ENCODE results near the gene ISG20. TPM values are rescaled to one million over a fixed set of nuclear protein-coding genes. Genes with fewer than 3 reads are reported as not detected.
A peak's percentile ranks its signal among the peaks of the same experiment; 100 is the strongest.

ISG20 gene
- total and polyA plus RNA-seq, 5 donors from 2014 or later: 257 to 832 (median 763) TPM

- H3K27me3 Mint-ChIP-seq: peaks cover 94% of the 10 kb centered on the region
- H3K27ac ChIP-seq (ENCODE audit: insufficient read depth, low read length, poor library complexity, severe bottlenecking): no peak overlapping the region
- peaks cover 17% of the 10 kb centered on the region for H3K4me1 ChIP-seq (ENCODE audit: control insufficient read depth, insufficient read depth, low read length, poor library complexity, severe bottlenecking)
- peak overlapping the region in 1 of 4 donors; percentile 71 for H3K4me3 Mint-ChIP-seq
- no peaks in the 10 kb centered on the region for H3K36me3 Mint-ChIP-seq
- H3K4me3 ChIP-seq (ENCODE audit: low read depth, low read length): no peak overlapping the region
- no peaks in the 10 kb centered on the region for H3K36me3 ChIP-seq (ENCODE audit: control insufficient read depth, insufficient read depth, low read length)
- H3K27ac Mint-ChIP-seq: no peak overlapping the region
- DNase-seq (no peak), ATAC-seq (ENCODE audit: low read depth in 2 of 2) (no peak)
- H3K27me3 ChIP-seq (ENCODE audit: control insufficient read depth, insufficient read depth, low read length): peaks cover 56% of the 10 kb centered on the region
- H3K4me1 Mint-ChIP-seq: peaks cover 0 to 32% (median 6%) of the 10 kb centered on the region in 4 donors
- H3K9me3 ChIP-seq (ENCODE audit: control insufficient read depth in 2 of 2, low read length in 2 of 2): no peaks in the 10 kb centered on the region
- H3K9me3 Mint-ChIP-seq: peaks cover 0 to 3% (median 0%) of the 10 kb centered on the region in 7 donors
These were observed 32.6 kb upstream of the ISG20 start for GRCh38 chr15:88606070-88606794.

GRCh38 chr15:88607951-88608350 lies 30.9 kb upstream of the ISG20 start:
- H3K4me3 ChIP-seq (ENCODE audit: low read depth, low read length): no peak overlapping the region
- DNase-seq (no peak), ATAC-seq (ENCODE audit: low read depth in 2 of 2) (no peak)
- Mint-ChIP-seq H3K4me3 (peak overlapping the region in 1 of 4 donors; percentile 38), H3K27ac (peak overlapping the region in 1 of 3 donors; percentile 14), H3K27me3 (peaks cover 89% of the 10 kb centered on the region), H3K4me1 (peaks cover 0 to 32% (median 3%) of the 10 kb centered on the region in 4 donors), H3K36me3 (no peaks in the 10 kb centered on the region), H3K9me3 (peaks cover 0 to 3% (median 0%) of the 10 kb centered on the region in 7 donors)
- H3K9me3 ChIP-seq (ENCODE audit: control insufficient read depth in 2 of 2, low read length in 2 of 2): no peaks in the 10 kb centered on the region
- peaks cover 53% of the 10 kb centered on the region for H3K27me3 ChIP-seq (ENCODE audit: control insufficient read depth, insufficient read depth, low read length)
- no peak overlapping the region for H3K27ac ChIP-seq (ENCODE audit: insufficient read depth, low read length, poor library complexity, severe bottlenecking)
- H3K36me3 ChIP-seq (ENCODE audit: control insufficient read depth, insufficient read depth, low read length): no peaks in the 10 kb centered on the region
- H3K4me1 ChIP-seq (ENCODE audit: control insufficient read depth, insufficient read depth, low read length, poor library complexity, severe bottlenecking): peaks cover 17% of the 10 kb centered on the region

- Histone ChIP-seq H3K27ac (ENCODE audit: insufficient read depth, low read length, poor library complexity, severe bottlenecking) (no peak overlapping the region), H3K9me3 (ENCODE audit: control insufficient read depth in 2 of 2, low read length in 2 of 2) (no peaks in the 10 kb centered on the region), H3K36me3 (ENCODE audit: control insufficient read depth, insufficient read depth, low read length) (no peaks in the 10 kb centered on the region), H3K4me1 (ENCODE audit: control insufficient read depth, insufficient read depth, low read length, poor library complexity, severe bottlenecking) (peaks cover 17% of the 10 kb centered on the region), H3K27me3 (ENCODE audit: control insufficient read depth, insufficient read depth, low read length) (peaks cover 47% of the 10 kb centered on the region), H3K4me3 (ENCODE audit: low read depth, low read length) (no peak overlapping the region)
- Mint-ChIP-seq H3K27me3 (peaks cover 82% of the 10 kb centered on the region), H3K27ac (no peak overlapping the region), H3K4me1 (peaks cover 0 to 32% (median 3%) of the 10 kb centered on the region in 4 donors), H3K9me3 (peaks cover 0 to 3% (median 0%) of the 10 kb centered on the region in 7 donors), H3K4me3 (no peak overlapping the region), H3K36me3 (no peaks in the 10 kb centered on the region)
- DNase-seq (no peak), ATAC-seq (ENCODE audit: low read depth in 2 of 2) (no peak)
These were observed 30.1 kb upstream of the ISG20 start for GRCh38 chr15:88608607-88609181.

GRCh38 chr15:88609344-88610090 lies 29.3 kb upstream of the ISG20 start:
- Mint-ChIP-seq H3K9me3 (peaks cover 0 to 3% (median 0%) of the 10 kb centered on the region in 7 donors), H3K27ac (no peak overlapping the region), H3K27me3 (peaks cover 73% of the 10 kb centered on the region), H3K36me3 (no peaks in the 10 kb centered on the region), H3K4me3 (no peak overlapping the region), H3K4me1 (peaks cover 0 to 24% (median 2%) of the 10 kb centered on the region in 4 donors)
- H3K9me3 ChIP-seq (ENCODE audit: control insufficient read depth in 2 of 2, low read length in 2 of 2): no peaks in the 10 kb centered on the region
- H3K36me3 ChIP-seq (ENCODE audit: control insufficient read depth, insufficient read depth, low read length): no peaks in the 10 kb centered on the region
- H3K4me1 ChIP-seq (ENCODE audit: control insufficient read depth, insufficient read depth, low read length, poor library complexity, severe bottlenecking): peaks cover 13% of the 10 kb centered on the region
- H3K27ac ChIP-seq (ENCODE audit: insufficient read depth, low read length, poor library complexity, severe bottlenecking): no peak overlapping the region
- DNase-seq (no peak), ATAC-seq (ENCODE audit: low read depth in 2 of 2) (no peak)
- peaks cover 43% of the 10 kb centered on the region for H3K27me3 ChIP-seq (ENCODE audit: control insufficient read depth, insufficient read depth, low read length)
- H3K4me3 ChIP-seq (ENCODE audit: low read depth, low read length): no peak overlapping the region

GRCh38 chr15:88610701-88611231 lies 28.1 kb upstream of the ISG20 start:
- H3K27me3 Mint-ChIP-seq: peaks cover 61% of the 10 kb centered on the region
- H3K9me3 Mint-ChIP-seq: peaks cover 0 to 3% (median 0%) of the 10 kb centered on the region in 7 donors
- Histone ChIP-seq H3K27me3 (ENCODE audit: control insufficient read depth, insufficient read depth, low read length) (peaks cover 39% of the 10 kb centered on the region), H3K36me3 (ENCODE audit: control insufficient read depth, insufficient read depth, low read length) (no peaks in the 10 kb centered on the region), H3K4me1 (ENCODE audit: control insufficient read depth, insufficient read depth, low read length, poor library complexity, severe bottlenecking) (peaks cover under 1% of the 10 kb centered on the region), H3K9me3 (ENCODE audit: control insufficient read depth in 2 of 2, low read length in 2 of 2) (no peaks in the 10 kb centered on the region), H3K27ac (ENCODE audit: insufficient read depth, low read length, poor library complexity, severe bottlenecking) (no peak overlapping the region), H3K4me3 (ENCODE audit: low read depth, low read length) (no peak overlapping the region)
- no peaks in the 10 kb centered on the region for H3K36me3 Mint-ChIP-seq
- no peak for DNase-seq
- no peak overlapping the region for H3K27ac Mint-ChIP-seq
- no peak for ATAC-seq (ENCODE audit: low read depth in 2 of 2)
- H3K4me1 Mint-ChIP-seq: peaks cover 0 to 11% (median 2%) of the 10 kb centered on the region in 4 donors
- no peak overlapping the region for H3K4me3 Mint-ChIP-seq

DNA sequence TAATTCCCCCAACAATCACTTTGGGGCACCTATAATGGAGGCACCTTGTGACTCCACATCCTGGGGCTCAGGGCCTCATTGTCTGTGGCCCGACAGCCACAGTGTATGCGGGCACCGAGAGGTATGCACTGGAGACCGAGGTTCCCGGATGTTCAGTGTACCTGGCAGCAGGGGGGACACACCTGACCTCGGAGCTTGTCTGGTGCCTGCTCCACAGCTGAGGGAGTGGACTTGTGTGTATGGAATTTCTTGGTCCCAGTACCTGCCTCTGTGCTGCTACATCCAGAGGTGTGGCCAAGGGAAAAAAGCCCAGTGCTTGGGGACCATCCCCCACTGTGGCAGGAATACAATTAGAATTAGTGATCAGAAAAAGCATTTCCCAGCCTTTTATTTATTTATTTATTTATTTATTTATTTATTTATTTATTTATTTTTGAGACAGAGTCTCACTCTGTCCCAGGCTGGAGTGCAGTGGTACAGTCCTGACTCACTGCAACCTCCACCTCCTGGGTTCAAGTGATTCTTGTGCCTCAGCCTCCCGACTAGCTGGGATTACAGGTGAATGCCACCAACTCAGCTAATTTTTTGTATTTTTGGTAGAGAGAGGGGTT lies 26.5 kb upstream of the ISG20 start:
- no peak overlapping the region for H3K27ac Mint-ChIP-seq
- H3K4me3 Mint-ChIP-seq: no peak overlapping the region
- H3K4me1 Mint-ChIP-seq: peaks cover 0 to 7% (median under 1%) of the 10 kb centered on the region in 4 donors
- H3K9me3 ChIP-seq (ENCODE audit: control insufficient read depth in 2 of 2, low read length in 2 of 2): no peaks in the 10 kb centered on the region
- H3K4me3 ChIP-seq (ENCODE audit: low read depth, low read length): no peak overlapping the region
- peaks cover 27% of the 10 kb centered on the region for H3K27me3 ChIP-seq (ENCODE audit: control insufficient read depth, insufficient read depth, low read length)
- peaks cover 0 to 2% (median 0%) of the 10 kb centered on the region in 7 donors for H3K9me3 Mint-ChIP-seq
- H3K27ac ChIP-seq (ENCODE audit: insufficient read depth, low read length, poor library complexity, severe bottlenecking): no peak overlapping the region
- H3K27me3 Mint-ChIP-seq: peaks cover 48% of the 10 kb centered on the region
- DNase-seq: no peak
- no peaks in the 10 kb centered on the region for H3K4me1 ChIP-seq (ENCODE audit: control insufficient read depth, insufficient read depth, low read length, poor library complexity, severe bottlenecking)
- no peak for ATAC-seq (ENCODE audit: low read depth in 2 of 2)
- no peaks in the 10 kb centered on the region for H3K36me3 Mint-ChIP-seq
- no peaks in the 10 kb centered on the region for H3K36me3 ChIP-seq (ENCODE audit: control insufficient read depth, insufficient read depth, low read length)
